Measurements from ENCODE around the gene LRRC4C. TPM values are rescaled to one million over a fixed set of nuclear protein-coding genes. Genes with fewer than 3 reads are reported as not detected.

Gene LRRC4C
- total RNA-seq, 1 experiment from 2014 or later, result 0.12 TPM

DNA sequence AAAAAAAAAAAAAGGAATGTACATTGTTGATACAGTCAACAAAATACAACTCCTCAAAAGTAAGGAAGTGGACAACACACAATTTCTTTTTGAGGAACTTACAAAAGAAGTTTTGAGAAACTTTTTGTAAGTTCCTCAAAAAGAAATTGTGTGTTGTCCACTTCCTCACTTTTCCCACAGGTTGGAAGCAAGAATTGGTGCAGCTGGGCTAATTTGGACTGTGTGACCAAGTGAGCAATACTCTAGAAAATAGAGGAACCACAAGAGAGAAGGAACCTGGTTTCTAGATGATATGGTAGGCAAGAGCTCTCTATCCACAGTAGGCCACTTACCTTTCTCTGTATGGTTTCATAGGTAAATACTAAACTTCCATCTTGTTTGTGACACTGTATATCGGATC, 1053.8 kb downstream of the LRRC4C start:
- no peak for DNase-seq (ENCODE audit: extremely low read depth, low read depth)

- DNase-seq (ENCODE audit: extremely low read depth, low read depth), result no peak
Measured at GRCh38 chr11:40403321-40403720, 1056.1 kb downstream of the LRRC4C start.

- DNase-seq (ENCODE audit: extremely low read depth, low read depth), result no peak
Measured at GRCh38 chr11:40401132-40401853, 1058.2 kb downstream of the LRRC4C start.

DNA sequence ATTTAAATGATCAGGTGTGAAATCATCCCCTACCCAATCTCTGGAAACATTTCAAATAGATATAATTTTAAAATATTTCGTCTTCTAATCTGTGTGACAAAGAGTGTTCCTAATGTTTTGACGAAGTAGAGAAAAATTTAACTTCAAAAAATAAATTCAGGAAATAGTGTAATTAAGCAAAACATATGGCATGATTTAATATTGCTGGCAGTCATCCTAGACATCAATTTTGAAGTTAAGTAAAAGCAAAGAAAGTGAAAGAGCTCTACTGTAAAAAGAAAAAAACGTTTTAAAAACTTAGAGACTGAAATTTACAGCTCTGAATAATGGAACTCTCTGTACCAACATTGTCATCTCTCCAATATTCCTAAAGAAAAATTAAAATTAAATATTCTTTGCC, 1062.3 kb downstream of the LRRC4C start:
- DNase-seq (ENCODE audit: extremely low read depth, low read depth), result no peak

DNA sequence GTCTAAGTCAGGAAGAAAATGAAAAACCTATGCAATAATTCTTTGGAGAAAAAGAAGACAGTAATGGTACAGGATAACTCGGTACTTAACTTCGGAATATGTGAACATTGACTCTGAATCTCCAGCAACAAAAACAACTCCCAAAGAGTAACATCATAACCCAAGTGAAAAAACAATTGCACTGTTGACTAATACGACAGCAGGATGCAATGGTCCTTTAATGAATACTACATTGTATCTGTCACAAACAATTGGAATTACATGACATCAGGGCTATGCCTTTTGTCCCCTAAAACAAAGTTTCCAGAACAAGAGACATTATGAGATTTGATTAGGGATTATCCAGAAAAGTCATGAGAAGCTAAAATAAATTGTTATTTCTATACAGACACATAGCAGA, 1065.9 kb downstream of the LRRC4C start:
- no peak for DNase-seq (ENCODE audit: extremely low read depth, low read depth)

GRCh38 chr11:40391679-40392078, 1067.8 kb downstream of the LRRC4C start:
- no peak for DNase-seq (ENCODE audit: extremely low read depth, low read depth)

DNA sequence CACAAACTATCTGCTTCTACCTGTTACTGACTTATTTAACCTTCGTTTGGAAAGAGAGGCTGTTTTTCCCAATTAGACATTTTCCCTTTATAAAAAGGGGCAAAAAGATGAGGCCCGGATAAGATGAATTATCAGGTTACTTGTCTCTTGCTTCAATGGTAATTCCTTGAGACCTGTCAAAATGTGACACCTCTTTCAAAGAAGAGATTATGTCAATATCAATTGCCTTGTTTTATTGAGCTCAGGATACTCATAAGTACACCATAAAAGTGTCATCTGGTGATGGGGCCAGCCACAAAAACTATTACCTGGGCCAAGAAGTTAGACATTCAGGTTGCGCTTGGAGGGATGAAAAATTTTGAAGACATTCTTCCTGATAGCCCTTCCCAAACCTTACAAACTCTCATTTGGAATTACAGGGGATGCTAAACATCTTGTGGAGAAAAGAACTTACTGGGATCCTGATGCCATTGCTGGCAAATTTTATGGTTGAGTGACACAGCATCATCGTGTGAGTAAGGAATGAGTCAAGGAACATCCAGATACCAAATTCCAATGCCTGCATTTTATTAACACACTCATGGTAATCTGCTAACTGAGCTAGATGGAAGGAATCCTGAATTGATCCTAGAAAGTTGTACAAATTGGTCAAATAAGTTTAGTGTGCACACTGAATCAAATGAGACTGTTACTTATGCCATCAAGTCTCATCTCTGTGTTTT, 1071.2 kb downstream of the LRRC4C start:
- peak; percentile 75 for DNase-seq (ENCODE audit: extremely low read depth, low read depth)

DNA sequence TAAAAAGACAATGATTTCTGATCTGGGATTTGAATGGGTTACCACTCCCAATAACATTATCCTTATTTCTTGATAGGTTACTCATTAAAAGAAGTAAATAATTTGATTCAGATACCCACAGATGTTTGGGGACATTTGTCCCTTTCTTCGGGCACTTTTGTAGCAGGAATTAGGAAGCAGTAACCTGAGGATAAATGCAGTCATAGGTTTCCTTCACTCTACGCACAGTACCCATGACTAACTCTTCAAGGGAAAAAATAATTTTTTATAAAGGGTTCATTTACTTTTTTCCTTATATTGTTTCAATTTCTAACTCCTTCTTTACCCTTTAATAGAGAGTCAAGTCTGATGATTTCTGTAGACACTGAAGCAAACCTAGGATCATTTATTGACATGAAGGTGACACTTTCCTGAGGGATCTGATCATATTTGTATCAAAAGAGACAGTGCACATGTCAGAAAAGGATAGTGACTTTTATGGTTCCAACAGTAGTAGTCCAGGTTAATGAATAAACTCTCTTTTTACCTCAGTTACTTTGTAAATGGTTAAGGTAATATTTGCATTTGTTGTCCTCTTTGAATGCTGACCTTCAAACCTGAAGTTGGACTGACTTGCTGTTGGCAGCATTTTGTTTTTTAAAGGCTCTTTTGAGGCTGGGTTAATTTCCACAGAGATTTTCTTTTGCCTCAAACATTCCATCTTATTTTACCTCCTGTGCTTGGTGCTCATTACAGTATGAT, 1072.0 kb downstream of the LRRC4C start:
- no peak for DNase-seq (ENCODE audit: extremely low read depth, low read depth)

DNA sequence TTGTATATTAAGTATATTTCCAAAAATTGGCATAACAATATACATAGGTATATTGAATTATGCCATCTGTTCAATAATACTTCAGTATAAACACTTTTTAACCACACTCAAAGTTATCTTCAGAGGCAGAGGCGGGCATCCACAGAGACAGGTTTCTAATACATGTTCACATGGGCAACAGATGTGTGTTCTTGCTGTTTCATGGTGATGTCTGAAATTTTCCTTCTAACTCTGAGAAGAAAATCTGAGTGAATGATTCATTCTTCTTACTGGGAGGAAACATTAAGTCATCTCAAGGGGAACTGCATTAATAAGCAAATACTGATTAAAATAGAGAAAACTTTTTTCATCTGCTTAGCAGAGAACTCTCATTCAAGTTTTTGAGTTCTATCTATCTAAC, 1074.5 kb downstream of the LRRC4C start:
- no peak for DNase-seq (ENCODE audit: extremely low read depth, low read depth)

DNA sequence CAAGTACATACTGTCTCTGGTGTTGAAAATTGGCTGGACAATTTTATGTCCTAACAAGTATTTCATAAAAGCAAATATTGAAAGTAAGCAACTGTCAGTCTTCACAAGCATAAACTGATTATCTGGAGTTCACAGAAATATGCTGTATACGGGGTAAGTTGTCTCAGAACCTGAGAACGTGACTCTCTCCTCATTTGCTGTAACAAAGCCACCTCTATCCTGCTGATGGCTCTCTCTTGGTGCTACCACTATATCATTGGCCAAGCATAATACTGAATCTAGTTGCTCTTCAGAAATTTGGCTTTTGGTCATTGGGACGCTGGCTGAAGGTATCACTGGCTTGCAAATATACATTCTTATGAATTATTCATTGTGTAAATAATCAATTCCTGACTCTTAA, 1078.0 kb downstream of the LRRC4C start:
- no peak for DNase-seq (ENCODE audit: extremely low read depth, low read depth)

DNA sequence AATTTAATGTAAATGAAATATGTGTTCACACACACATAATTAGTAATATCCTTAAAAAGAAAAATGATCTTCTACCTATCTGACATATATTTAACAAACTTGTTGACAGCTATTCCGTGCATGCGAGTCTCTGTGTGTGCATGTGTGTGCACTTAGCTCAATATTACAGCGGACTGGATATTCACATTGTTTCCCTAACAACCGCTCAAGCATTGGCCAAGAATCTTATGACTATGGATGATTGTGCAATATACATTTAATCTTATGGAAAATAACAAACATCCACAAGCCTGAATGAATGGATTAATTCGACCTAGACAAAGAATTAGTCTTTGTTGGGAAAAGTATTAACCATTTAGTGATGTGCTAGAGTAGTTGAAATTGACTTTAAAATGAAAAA, 1078.6 kb downstream of the LRRC4C start:
- no peak for DNase-seq (ENCODE audit: extremely low read depth, low read depth)

- no peak for DNase-seq (ENCODE audit: extremely low read depth, low read depth)
Measured at GRCh38 chr11:40376331-40376730, 1083.1 kb downstream of the LRRC4C start.

DNA sequence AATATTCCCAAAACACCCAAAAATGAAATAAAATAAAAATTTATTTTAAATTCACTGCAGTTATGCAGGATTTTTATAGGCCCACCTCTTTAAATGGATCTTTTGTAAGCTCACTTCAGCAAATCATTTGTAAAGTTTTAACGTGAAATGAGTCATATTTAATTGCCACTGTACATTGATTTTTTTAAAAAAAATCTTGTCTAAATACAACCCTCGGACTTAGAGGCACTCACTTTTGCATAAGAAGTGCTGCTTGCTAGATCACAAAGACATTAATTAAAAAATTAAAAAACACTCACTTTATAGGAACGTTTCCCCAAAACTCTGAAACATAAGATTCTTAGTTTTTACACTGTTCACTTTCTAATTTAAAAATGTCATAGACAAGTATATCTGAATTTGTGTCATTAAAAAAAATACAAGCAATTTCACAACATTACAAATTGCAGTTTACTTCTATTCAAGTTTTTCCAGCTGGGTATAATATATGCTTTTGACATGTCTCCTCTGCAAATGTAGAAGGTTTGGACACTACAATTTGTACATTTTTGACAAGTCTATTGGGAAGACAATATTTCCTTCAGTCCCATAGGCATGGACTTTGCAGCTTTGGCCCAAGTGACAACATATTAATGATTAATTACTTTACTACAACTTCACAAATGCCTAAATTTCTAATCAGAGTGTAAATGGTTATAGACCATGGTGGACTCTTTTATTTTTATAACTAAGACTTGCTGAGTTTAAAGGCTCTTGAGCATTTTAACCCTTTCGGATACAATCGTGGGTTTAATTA, 1088.4 kb downstream of the LRRC4C start:
- DNase-seq (ENCODE audit: extremely low read depth, low read depth), result no peak

DNA sequence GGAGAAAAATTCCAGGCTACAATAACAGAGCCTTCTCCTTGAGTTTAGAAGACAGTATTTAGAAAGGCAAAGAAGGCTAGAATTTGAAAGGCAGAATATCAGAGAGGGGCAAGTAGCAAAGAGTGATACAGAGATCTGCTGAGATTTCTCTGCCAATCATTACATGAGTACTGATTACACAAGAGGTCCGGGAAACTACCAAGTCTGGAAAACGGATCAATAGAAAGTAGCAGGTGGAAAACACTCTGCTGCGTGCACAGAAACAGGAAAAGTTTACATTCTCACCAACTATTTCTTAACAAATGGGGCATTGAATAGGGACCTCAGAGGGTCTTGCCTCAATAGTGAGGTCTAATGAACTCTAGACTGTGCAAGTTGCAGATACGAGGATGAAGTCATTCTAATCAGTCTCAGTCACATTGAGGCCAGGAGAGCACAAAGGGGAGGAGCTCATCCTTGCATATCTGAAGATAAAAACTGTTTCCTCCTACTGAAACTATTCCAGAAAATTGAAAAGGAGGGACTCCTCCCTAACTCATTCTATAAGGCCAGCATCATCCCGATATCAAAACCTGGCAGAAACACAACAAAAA, 1099.2 kb downstream of the LRRC4C start:
- DNase-seq (ENCODE audit: extremely low read depth, low read depth), result no peak

DNA sequence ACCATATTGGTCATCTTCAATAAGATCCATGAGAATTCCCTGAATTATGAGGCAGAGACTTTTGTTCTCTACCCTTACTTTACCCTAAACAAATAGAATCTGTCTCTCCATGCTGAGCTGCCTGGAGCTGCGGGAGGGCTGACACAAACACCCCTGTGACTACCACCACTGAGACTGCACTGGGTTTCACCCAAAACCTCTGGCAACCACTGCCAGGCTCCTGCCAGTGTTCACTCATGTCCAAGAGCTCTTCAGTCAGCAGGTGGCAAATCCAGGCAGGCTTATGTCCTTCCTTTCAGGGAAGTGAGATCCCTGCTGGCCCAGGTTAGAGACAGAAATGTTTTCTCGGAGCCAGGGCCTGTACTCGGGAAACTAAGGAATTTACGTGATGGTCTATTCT, 1105.3 kb downstream of the LRRC4C start:
- DNase-seq (ENCODE audit: extremely low read depth, low read depth), result no peak

GRCh38 chr11:40340911-40341310, 1118.5 kb downstream of the LRRC4C start:
- no peak for DNase-seq (ENCODE audit: extremely low read depth, low read depth)

- no peak for DNase-seq (ENCODE audit: extremely low read depth, low read depth)
Measured at GRCh38 chr11:40338739-40339138, 1120.7 kb downstream of the LRRC4C start.

- no peak for DNase-seq (ENCODE audit: extremely low read depth, low read depth)
Measured at GRCh38 chr11:40338062-40338461, 1121.4 kb downstream of the LRRC4C start.

DNA sequence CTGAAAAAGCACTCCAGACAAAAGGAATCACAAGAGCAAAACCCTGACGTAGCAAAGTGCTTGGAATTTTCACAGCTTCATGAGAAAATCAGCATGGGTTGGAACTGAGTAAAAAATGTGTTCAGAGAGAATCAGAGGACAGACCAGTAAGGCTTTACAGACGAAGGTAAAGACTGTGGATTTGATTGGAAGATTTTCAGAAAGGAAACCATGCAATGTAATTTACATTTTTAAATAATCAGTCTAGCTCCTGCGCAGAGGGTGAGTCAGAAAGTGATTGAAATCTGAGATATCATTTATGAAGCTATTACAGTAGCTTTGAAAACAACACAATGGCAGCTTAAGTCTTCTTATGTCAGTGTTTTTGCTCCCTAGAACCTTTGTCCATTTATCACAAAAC, 1122.3 kb downstream of the LRRC4C start:
- peak; percentile 89 for DNase-seq (ENCODE audit: extremely low read depth, low read depth)

DNA sequence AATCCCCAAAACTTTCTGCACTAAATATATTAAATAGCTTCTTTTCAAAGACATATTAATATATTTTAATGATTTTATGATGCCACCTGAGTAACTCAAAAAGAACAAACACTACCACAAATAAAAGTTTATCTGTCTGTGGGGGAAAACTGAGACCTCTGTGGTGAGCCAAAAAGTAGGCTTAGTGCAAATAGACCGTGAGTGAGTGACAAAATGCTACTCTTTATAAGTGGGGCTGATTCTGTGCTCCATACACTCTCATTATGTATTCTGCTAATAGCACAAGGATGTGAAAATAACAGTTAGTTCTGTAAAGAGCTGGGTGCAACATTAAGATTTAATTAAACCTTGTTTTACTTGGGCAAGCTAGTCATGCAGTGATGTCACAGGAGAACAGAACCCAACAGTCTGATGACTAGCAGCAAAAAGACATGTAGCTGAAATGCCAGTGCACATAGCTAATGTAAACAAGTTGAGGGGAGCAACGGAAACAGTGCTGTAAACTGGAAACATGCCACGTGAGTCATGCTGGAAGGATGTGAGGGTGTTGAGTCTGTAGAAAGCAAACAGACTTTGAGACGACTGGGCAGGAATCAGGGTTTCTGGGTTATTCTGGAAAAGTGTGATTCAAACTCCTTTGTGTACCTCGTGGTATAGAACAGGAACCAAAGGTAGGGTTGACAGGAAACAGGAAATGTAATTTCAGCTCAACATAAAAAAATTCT, 1130.4 kb downstream of the LRRC4C start:
- DNase-seq (ENCODE audit: extremely low read depth, low read depth), result peak; percentile 98

Data from NCI-H460 (cell line).